IPS DF 19.7 (cell line): ENCODE data around the gene MAP7D3.
"Not testable (repeated sequence)": the region's sequence is repeated elsewhere in the genome, so short reads cannot be mapped to it uniquely, and the experiment has no call there.

Experiments
- DNase-seq: peaks from one replicate; pipeline ENCODE4 v3.0.0-alpha.2; 2013; ENCODE audit warnings: low read depth, low spot score

Gene MAP7D3

GRCh38 chrX:136250191-136251040, 784 bp downstream of the MAP7D3 start:
- no peak for DNase-seq

GRCh38 chrX:136246201-136246600, 5.0 kb downstream of the MAP7D3 start:
- DNase-seq = no peak

GRCh38 chrX:136237849-136238248, 13.4 kb downstream of the MAP7D3 start:
- not testable (repeated sequence) for DNase-seq

GRCh38 chrX:136237074-136237473, 14.1 kb downstream of the MAP7D3 start:
- DNase-seq = no peak

- no peak for DNase-seq
Measured at GRCh38 chrX:136228839-136229207, 22.4 kb downstream of the MAP7D3 start.

- no peak for DNase-seq
Measured at GRCh38 chrX:136227948-136228838, 23.0 kb downstream of the MAP7D3 start.

- DNase-seq = no peak
Measured at GRCh38 chrX:136227074-136227473, 24.1 kb downstream of the MAP7D3 start.

GRCh38 chrX:136221851-136222513, 29.2 kb downstream of the MAP7D3 start:
- DNase-seq = no peak

- no peak for DNase-seq
Measured at GRCh38 chrX:136220951-136221350, 30.2 kb downstream of the MAP7D3 start.

GRCh38 chrX:136220540-136220939, 30.7 kb downstream of the MAP7D3 start:
- DNase-seq = no peak

- no peak for DNase-seq
Measured at GRCh38 chrX:136219893-136220292, 31.3 kb downstream of the MAP7D3 start.

GRCh38 chrX:136215559-136215958, 35.6 kb downstream of the MAP7D3 start:
- no peak for DNase-seq

- no peak for DNase-seq
Measured at GRCh38 chrX:136214551-136214950, 36.6 kb downstream of the MAP7D3 start.

GRCh38 chrX:136212557-136213111, 38.6 kb downstream of the MAP7D3 start:
- no peak for DNase-seq

GRCh38 chrX:136211766-136212556, 39.2 kb downstream of the MAP7D3 start:
- DNase-seq = no peak

- DNase-seq = no peak
Measured at GRCh38 chrX:136210806-136211205, 40.4 kb downstream of the MAP7D3 start.

GRCh38 chrX:136210243-136210642, 41.0 kb downstream of the MAP7D3 start:
- DNase-seq = no peak

GRCh38 chrX:136209751-136210150, 41.4 kb downstream of the MAP7D3 start:
- no peak for DNase-seq

GRCh38 chrX:136209016-136209738, 42.0 kb downstream of the MAP7D3 start:
- no peak for DNase-seq

GRCh38 chrX:136207546-136207945, 43.7 kb downstream of the MAP7D3 start:
- no peak for DNase-seq
